PFSK-1 (cell line): Measurements from ENCODE around the gene GPNMB.

Experiments used
- POLR2AphosphoS5 ChIP-seq: IDR thresholded peaks from 2 replicates; pipeline ENCODE4 v1.6.1; 2012; ENCODE audit warnings: low read depth, mild to moderate bottlenecking, control low read depth, low read length, moderate library complexity
- SIN3A ChIP-seq: IDR thresholded peaks from 2 replicates; pipeline ENCODE4 v1.6.1; 2012; ENCODE audit warnings: mild to moderate bottlenecking, low read length, moderate library complexity, borderline replicate concordance; ENCODE audit not compliant: insufficient read depth

- TF ChIP-seq SIN3A (no peak), POLR2AphosphoS5 (no peak)
Observed at GRCh38 chr7:23315366-23315765, 68.8 kb downstream of the GPNMB start.
